Breast epithelium (tissue), 4 donors: ENCODE data around the gene TNFRSF12A. TPM values are rescaled to one million over a fixed set of nuclear protein-coding genes. Genes with fewer than 3 reads are reported as not detected.
"Not testable (repeated sequence)": the region's sequence is repeated elsewhere in the genome, so short reads cannot be mapped to it uniquely, and the experiment has no call there.

Source experiments
- DNase-seq, 2 donors: peaks; one replicate each; pipeline ENCODE4 v3.0.0-alpha.2; 2019; ENCODE audit warnings: low spot score in 2 of 2
- H3K27ac ChIP-seq, 2 donors: fragments of 200-600 bp; sonication (generic) in 1 of 2; one replicate each; pipeline ENCODE4 v1.5.1; 2016 to 2019; ENCODE audit warnings: mild to moderate bottlenecking in 1 of 2
- H3K27me3 ChIP-seq, 2 donors: fragments of 200-600 bp; sonication (generic) in 1 of 2; one replicate each; pipeline versions ENCODE4 v1.5.1 to v1.6.0; 2017 to 2019; ENCODE audit warnings: control low read depth in 1 of 2, mild to moderate bottlenecking in 1 of 2
- H3K36me3 ChIP-seq: fragments of 200-600 bp; one replicate; pipeline ENCODE4 v1.5.1; 2019
- H3K4me1 ChIP-seq, 2 donors: fragments of 200-600 bp; sonication (generic); one replicate each; pipeline ENCODE4 v1.5.1; 2016 to 2019; ENCODE audit warnings: control low read depth in 1 of 2
- H3K4me3 ChIP-seq, 3 donors: fragments of 200-600 bp; sonication (generic); 1 replicate in 2 of 3; 2 replicates in 1 of 3; pipeline ENCODE4 v1.5.1; 2016 to 2019; ENCODE audit warnings: mild to moderate bottlenecking in 3 of 3, moderate library complexity in 2 of 3
- H3K9me3 ChIP-seq, 2 donors: fragments of 200-600 bp; sonication (generic) in 1 of 2; one replicate each; pipeline ENCODE4 v1.5.1; 2016 to 2019; ENCODE audit warnings: control low read depth in 1 of 2
- POLR2A ChIP-seq: fragments of 450-650 bp; IDR thresholded peaks from one replicate; pipeline ENCODE4 v1.6.1; 2016; ENCODE audit warnings: antibody characterized with exemption, mild to moderate bottlenecking, moderate library complexity
- POLR2AphosphoS5 ChIP-seq, 3 donors: sonication (generic); formaldehyde crosslinking; IDR thresholded peaks; one replicate each; pipeline ENCODE4 v1.6.1; 2017; ENCODE audit warnings: antibody characterized with exemption in 3 of 3
- intact Hi-C: fragments of 100-400 bp; cut with DNase I; formaldehyde crosslinking; loops from one replicate; pipeline ENCODE4 v1.15.1; 2023; ENCODE audit warnings: low total_unique reads
- total RNA-seq, 3 donors: library from RNA; depleted of rRNA; stranded (reverse); fragments of >200 nt; gene quantifications; one replicate each; pipeline ENCODE4 v1.1.0, GENCODE V29; 2016
- TF ChIP-seq, protein P1 (sequence below), 3 donors: fragments of 450-650 bp; IDR thresholded peaks; one replicate each; pipeline ENCODE4 v1.5.1; 2016 to 2017; ENCODE audit warnings: antibody characterized with exemption in 3 of 3, mild to moderate bottlenecking in 3 of 3, moderate library complexity in 3 of 3

The TNFRSF12A gene
- total RNA-seq, 3 donors from 2014 or later, result 6.9 to 74.1 (median 36.7) TPM

DNA sequence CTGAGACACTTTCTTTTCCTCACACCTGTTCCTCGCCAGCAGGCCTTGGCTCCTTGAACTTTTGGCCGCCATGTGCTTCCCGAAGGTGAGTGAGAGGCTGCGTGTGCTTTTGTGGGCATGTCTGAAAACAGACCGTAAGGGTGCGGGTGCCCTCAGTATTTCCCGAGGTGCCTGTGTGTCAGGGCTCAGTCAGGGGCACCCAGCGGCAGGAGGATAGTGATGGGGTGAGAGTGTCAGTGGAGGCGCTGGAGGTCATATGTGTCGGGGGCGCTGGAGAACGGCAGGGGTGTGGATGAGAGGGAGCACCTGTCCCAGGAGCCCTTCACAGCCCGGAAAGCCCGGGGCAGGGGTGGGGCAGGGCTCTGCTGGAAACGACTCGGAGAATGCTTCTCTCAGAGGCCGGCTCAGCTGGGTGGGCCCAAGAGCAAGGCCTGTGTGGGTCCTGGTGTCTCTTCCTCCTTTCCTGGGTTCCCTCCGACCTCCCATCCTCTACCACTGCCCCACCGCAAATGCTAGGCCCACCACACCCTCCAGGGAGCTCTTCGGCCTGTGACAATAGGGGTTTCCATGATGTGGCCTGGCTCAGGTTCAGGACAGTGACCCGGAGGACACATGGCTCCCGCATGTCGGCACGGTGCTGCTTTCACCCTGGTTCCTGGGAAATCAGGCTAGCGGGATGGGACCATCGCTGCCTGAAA lies 45.7 kb downstream of the TNFRSF12A start:
- H3K4me3 ChIP-seq, result peak overlapping the region; percentile 27 to 46 (median 35)
- H3K27me3 ChIP-seq, result no peaks in the 10 kb centered on the region
- H3K4me1 ChIP-seq, result no peaks in the 10 kb centered on the region
- no peaks in the 10 kb centered on the region for H3K36me3 ChIP-seq
- H3K9me3 ChIP-seq, result no peaks in the 10 kb centered on the region
- peak overlapping the region in 1 of 2 donors; percentile 53 for H3K27ac ChIP-seq
- no peak for DNase-seq
- TF ChIP-seq POLR2A, result no peak
- no peak for TF ChIP-seq POLR2AphosphoS5 (IDR thresholded peaks at IDR 0.05)
- TF ChIP-seq, protein P1, sequence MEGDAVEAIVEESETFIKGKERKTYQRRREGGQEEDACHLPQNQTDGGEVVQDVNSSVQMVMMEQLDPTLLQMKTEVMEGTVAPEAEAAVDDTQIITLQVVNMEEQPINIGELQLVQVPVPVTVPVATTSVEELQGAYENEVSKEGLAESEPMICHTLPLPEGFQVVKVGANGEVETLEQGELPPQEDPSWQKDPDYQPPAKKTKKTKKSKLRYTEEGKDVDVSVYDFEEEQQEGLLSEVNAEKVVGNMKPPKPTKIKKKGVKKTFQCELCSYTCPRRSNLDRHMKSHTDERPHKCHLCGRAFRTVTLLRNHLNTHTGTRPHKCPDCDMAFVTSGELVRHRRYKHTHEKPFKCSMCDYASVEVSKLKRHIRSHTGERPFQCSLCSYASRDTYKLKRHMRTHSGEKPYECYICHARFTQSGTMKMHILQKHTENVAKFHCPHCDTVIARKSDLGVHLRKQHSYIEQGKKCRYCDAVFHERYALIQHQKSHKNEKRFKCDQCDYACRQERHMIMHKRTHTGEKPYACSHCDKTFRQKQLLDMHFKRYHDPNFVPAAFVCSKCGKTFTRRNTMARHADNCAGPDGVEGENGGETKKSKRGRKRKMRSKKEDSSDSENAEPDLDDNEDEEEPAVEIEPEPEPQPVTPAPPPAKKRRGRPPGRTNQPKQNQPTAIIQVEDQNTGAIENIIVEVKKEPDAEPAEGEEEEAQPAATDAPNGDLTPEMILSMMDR (IDR thresholded peaks at IDR 0.05), result no peak
- intact Hi-C loops, result no loop called here

DNA sequence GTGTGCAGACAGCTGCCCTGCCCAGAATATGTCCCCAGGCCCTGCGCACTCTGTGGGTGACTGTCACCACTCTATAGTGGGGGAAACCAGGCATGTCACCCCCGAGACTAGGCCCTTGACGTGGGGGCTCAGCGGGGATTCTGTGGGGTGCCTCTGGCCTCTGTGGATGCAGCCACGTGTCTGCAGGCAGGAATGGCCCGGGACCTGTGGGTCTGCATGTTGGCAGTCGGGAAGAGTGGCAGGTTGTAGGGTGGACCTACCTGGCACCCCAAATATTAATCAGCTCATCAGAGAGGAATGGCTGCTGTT lies 46.2 kb downstream of the TNFRSF12A start:
- TF ChIP-seq, protein P1 (IDR thresholded peaks at IDR 0.05), result no peak
- TF ChIP-seq POLR2A (no peak), POLR2AphosphoS5 (IDR thresholded peaks at IDR 0.05) (no peak)
- Histone ChIP-seq H3K36me3 (no peaks in the 10 kb centered on the region), H3K27me3 (no peaks in the 10 kb centered on the region), H3K9me3 (no peaks in the 10 kb centered on the region), H3K4me3 (peak overlapping the region; percentile 27 to 46 (median 35)), H3K4me1 (no peaks in the 10 kb centered on the region), H3K27ac (no peak overlapping the region)
- intact Hi-C loops, result no loop called here
- DNase-seq, result no peak

DNA sequence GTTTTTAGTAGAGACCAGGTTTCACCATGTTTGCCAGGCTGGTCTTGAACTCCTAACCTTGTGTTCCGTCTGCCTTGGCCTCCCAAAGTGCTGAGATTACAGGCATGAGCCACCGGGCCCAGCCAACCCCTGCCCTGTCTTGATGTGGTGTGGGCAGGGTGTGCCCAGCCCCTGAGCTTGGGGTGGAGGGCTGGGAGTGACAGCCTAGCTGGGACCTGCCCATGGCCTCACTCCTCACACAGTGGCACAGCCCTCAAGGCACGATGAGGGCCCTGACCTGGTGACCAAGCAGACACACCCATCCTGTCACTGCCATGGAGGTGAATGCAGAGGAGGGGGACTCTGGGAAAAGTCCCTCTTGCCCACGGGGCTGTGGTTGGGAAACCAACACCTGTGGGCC lies 48.3 kb downstream of the TNFRSF12A start:
- TF ChIP-seq, protein P1 (IDR thresholded peaks at IDR 0.05), result no peak
- TF ChIP-seq POLR2AphosphoS5 (IDR thresholded peaks at IDR 0.05) (no peak), POLR2A (no peak)
- no peak for DNase-seq
- Histone ChIP-seq H3K9me3 (no peaks in the 10 kb centered on the region), H3K27ac (no peak overlapping the region), H3K4me3 (no peak overlapping the region), H3K4me1 (no peaks in the 10 kb centered on the region), H3K27me3 (no peaks in the 10 kb centered on the region), H3K36me3 (no peaks in the 10 kb centered on the region)
- intact Hi-C loops, result no loop called here

DNA sequence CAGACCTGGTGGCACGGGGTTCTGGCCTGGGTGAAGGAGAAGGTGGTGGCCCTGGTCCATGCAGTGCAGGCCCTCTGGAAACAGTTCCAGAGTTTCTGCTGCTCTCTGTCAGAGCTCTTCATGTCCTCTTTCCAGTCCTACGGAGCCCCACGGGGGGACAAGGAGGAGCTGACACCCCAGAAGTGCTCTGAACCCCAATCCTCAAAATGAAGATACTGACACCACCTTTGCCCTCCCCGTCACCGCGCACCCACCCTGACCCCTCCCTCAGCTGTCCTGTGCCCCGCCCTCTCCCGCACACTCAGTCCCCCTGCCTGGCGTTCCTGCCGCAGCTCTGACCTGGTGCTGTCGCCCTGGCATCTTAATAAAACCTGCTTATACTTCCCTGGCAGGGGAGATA lies 49.0 kb downstream of the TNFRSF12A start:
- H3K36me3 ChIP-seq, intact Hi-C loops, H3K27ac ChIP-seq, H3K9me3 ChIP-seq, H3K4me1 ChIP-seq, H3K4me3 ChIP-seq, H3K27me3 ChIP-seq, DNase-seq: not testable (repeated sequence)

DNA sequence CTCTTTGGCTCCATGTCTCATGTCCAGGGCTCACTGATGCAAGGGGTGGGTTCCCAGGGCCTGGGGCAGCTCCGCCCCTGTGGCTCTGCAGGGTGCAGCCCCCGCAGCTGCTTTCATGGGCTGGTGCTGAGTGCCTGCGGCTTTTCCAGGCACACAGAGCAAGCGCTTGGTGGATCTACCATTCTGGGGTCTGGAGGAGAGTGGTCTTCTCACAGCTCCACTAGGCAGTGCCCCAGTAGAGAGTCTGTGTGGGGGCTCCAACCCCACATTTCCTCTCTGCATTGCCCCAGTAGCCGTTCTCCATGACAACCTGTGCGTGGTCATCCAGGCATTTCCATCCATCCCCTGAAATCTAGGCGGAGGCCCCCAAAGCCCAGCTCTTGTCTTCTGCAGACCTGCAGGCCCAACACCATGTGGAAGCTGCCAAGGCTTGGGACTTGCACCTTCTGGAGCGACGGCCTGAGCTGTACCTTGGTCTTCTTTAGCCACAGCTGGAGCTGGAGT lies 50.5 kb downstream of the TNFRSF12A start:
- Histone ChIP-seq H3K4me1 (no peaks in the 10 kb centered on the region), H3K4me3 (no peak overlapping the region), H3K27ac (no peak overlapping the region), H3K36me3 (no peaks in the 10 kb centered on the region), H3K27me3 (no peaks in the 10 kb centered on the region), H3K9me3 (no peaks in the 10 kb centered on the region)
- DNase-seq, result no peak
- intact Hi-C loops, result no loop called here
- TF ChIP-seq, protein P1 (IDR thresholded peaks at IDR 0.05), result no peak
- no peak for TF ChIP-seq POLR2A
- TF ChIP-seq POLR2AphosphoS5 (IDR thresholded peaks at IDR 0.05), result no peak
